ENCODE data around the gene CLCN1. TPM values are rescaled to one million over a fixed set of nuclear protein-coding genes. Genes with fewer than 3 reads are reported as not detected.

CLCN1 gene
- total and polyA plus RNA-seq, 2 donors (not counting 3 experiments of a cell fraction or from before 2014, with no cell fraction given): not detected

DNA sequence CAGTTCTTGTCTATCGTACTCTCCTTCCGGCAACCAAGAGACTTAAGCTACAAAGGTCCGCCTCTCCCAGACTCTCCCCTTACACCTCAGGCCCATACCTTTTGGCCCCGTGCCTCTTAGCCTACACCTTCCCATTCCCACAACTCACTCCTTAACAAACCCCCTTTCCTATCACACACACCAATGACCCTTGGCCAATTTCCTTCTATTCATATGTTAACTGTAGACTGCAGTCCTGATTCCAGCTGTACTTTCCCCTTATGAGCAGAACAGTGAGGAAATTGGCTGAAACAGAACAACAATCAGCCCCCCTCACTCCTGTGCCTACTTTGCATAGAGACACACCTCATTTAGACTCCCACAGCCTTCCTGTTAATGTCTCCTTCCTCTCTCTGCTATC is 32.5 kb upstream of the CLCN1 start:
- Histone ChIP-seq H3K9me3 (replicated peaks; ENCODE audit: control insufficient read depth, insufficient read depth, low read length) (no peaks in the 10 kb centered on the region), H3K27ac (ENCODE audit: insufficient read depth, low read depth, low read length) (no peak overlapping the region), H3K9ac (replicated peaks; ENCODE audit: extremely low read depth, insufficient read depth, low read length) (no peak overlapping the region), H4K20me1 (replicated peaks; ENCODE audit: control insufficient read depth, extremely low read depth, insufficient read depth, low read length) (no peaks in the 10 kb centered on the region), H2AFZ (ENCODE audit: low read depth, low read length) (no peak overlapping the region), H3K4me2 (ENCODE audit: insufficient read depth, low read length) (no peak overlapping the region), H3K27me3 (ENCODE audit: control insufficient read depth in 2 of 2, insufficient read depth in 2 of 2, low read length in 2 of 2) (no peaks in the 10 kb centered on the region), H3K79me2 (ENCODE audit: control insufficient read depth, insufficient read depth, low read length) (peaks cover 1% of the 10 kb centered on the region), H3K4me1 (ENCODE audit: control insufficient read depth, extremely low read depth, insufficient read depth, low read length) (peaks cover 12% of the 10 kb centered on the region), H3K9me1 (replicated peaks; ENCODE audit: control insufficient read depth, extremely low read depth, insufficient read depth, low read length) (no peaks in the 10 kb centered on the region), H3K4me3 (replicated peaks in 1 of 3; ENCODE audit: insufficient read depth in 1 of 3, low read depth in 1 of 3, low read length in 3 of 3) (no peak overlapping the region), H3K36me3 (ENCODE audit: control insufficient read depth in 2 of 2, extremely low read depth in 1 of 2, insufficient read depth in 2 of 2, low read length in 2 of 2) (no peaks in the 10 kb centered on the region)
- TF ChIP-seq POLR2A (IDR thresholded peaks at IDR 0.05; ENCODE audit: low read depth, low read length) (no peak), MYC (IDR thresholded peaks at IDR 0.05; ENCODE audit: low read depth, low read length) (no peak), GATA2 (IDR thresholded peaks at IDR 0.05; ENCODE audit: insufficient read depth, insufficient read length, low read depth, low read length) (no peak), POLR2AphosphoS5 (IDR thresholded peaks at IDR 0.05; ENCODE audit: insufficient read depth, low read depth, low read length) (no peak), JUN (IDR thresholded peaks at IDR 0.05; ENCODE audit: borderline replicate concordance, insufficient read depth, insufficient read length, low read depth) (no peak), FOS (IDR thresholded peaks at IDR 0.05; ENCODE audit: borderline replicate concordance, insufficient read depth, low read length) (no peak), EZH2 (IDR thresholded peaks at IDR 0.05; ENCODE audit: borderline replicate concordance, low read depth, low read length, severe bottlenecking) (no peak)
- TF ChIP-seq, protein P1, sequence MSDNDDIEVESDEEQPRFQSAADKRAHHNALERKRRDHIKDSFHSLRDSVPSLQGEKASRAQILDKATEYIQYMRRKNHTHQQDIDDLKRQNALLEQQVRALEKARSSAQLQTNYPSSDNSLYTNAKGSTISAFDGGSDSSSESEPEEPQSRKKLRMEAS (IDR thresholded peaks at IDR 0.05; ENCODE audit: insufficient read depth, insufficient read length): no peak
- TF ChIP-seq, protein P2, sequence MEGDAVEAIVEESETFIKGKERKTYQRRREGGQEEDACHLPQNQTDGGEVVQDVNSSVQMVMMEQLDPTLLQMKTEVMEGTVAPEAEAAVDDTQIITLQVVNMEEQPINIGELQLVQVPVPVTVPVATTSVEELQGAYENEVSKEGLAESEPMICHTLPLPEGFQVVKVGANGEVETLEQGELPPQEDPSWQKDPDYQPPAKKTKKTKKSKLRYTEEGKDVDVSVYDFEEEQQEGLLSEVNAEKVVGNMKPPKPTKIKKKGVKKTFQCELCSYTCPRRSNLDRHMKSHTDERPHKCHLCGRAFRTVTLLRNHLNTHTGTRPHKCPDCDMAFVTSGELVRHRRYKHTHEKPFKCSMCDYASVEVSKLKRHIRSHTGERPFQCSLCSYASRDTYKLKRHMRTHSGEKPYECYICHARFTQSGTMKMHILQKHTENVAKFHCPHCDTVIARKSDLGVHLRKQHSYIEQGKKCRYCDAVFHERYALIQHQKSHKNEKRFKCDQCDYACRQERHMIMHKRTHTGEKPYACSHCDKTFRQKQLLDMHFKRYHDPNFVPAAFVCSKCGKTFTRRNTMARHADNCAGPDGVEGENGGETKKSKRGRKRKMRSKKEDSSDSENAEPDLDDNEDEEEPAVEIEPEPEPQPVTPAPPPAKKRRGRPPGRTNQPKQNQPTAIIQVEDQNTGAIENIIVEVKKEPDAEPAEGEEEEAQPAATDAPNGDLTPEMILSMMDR (IDR thresholded peaks at IDR 0.05; ENCODE audit: extremely low read depth in 1 of 2, insufficient read depth in 1 of 2, low read depth in 1 of 2, low read length in 2 of 2): no peak
- FAIRE-seq (no peak), DNase-seq (ENCODE audit: low read depth, low spot score) (no peak)
- intact Hi-C loops (cut with micrococcal nuclease) (no loop called here), dilution Hi-C loops (cut with MboI; ENCODE audit: extremely low pct_ligation_motif_present, low sequenced_read_pairs) (no loop called here)
- POLR2A ChIA-PET: no interaction called here
- CTCF ChIA-PET: interaction anchor here (1.2 kb wide), 1 partner anchor 68 kb away, joined by 3 read pairs; no protein-coding TSS in a partner anchor
- no TSS peak for BruUV-seq (replicated peaks)
